K562 treated with DMSO at 1 percent for 48 hours (cell line): ENCODE results near the gene ZNF678. TPM values are rescaled to one million over a fixed set of nuclear protein-coding genes. Genes with fewer than 3 reads are reported as not detected.

ENCODE experiments used
- total RNA-seq: library from RNA; unstranded; fragments of 300-600 nt; gene quantifications from 2 replicates; pipeline ENCODE4 v1.2.3, GENCODE V29; 2022; ENCODE audit warnings: low replicate concordance; ENCODE audit errors: extremely low read depth

The ZNF678 gene
- total RNA-seq = not detected in 2 replicates

GRCh38 chr1:227563324-227564201 is at the start of gene ZNF678:
ZNF678 (plus strand) TSS chr1:227563556; CDS start chr1:227650992, 87,436 bp downstream.

Other genes with a start within 250 kb of the ZNF678 start
- gene CDC42BPA, start 245.1 kb upstream of the ZNF678 start, total RNA-seq = not detected in 2 replicates
- not detected in 2 replicates for gene JMJD4, start 171.7 kb downstream of the ZNF678 start, total RNA-seq
- not detected in 2 replicates for gene SNAP47, start 171.9 kb downstream of the ZNF678 start, total RNA-seq